SK-N-SH treated with all-trans-retinoic acid at 6 μM for 48 hours (cell line): ENCODE measurements around the gene ZFHX2.

Source experiments
- ATAC-seq: fragments of 200-7000 bp; cut with Tn5 transposase; 3 replicates; pipeline ENCODE4 v1.9.1; 2020; ENCODE audit warnings: mild to moderate bottlenecking, moderate library complexity
- ARNTL ChIP-seq: fragments of 450-650 bp; formaldehyde crosslinking; IDR thresholded peaks from 2 replicates; pipeline ENCODE4 v1.5.0; 2020; ENCODE audit warnings: low read depth, mild to moderate bottlenecking, moderate library complexity, borderline replicate concordance
- GLIS3 ChIP-seq: fragments of 250-450 bp; sonication (Bioruptor Pico); IDR thresholded peaks from 2 replicates; pipeline ENCODE4 v1.5.0; 2020; ENCODE audit warnings: mild to moderate bottlenecking, moderate library complexity
- ISL1 ChIP-seq: fragments of 250-450 bp; sonication (Bioruptor Pico); IDR thresholded peaks from 2 replicates; pipeline ENCODE4 v2.1.2; 2022; ENCODE audit warnings: mild to moderate bottlenecking, moderate library complexity
- OSR1 ChIP-seq: fragments of 250-450 bp; sonication (Bioruptor Pico); IDR thresholded peaks from 2 replicates; pipeline ENCODE4 v1.8.0; 2022; ENCODE audit warnings: moderate library complexity, mild to moderate bottlenecking, inconsistent platforms
- PPARA ChIP-seq: fragments of 250-450 bp; sonication (Bioruptor Pico); IDR thresholded peaks from 2 replicates; pipeline ENCODE4 v1.5.0; 2020; ENCODE audit warnings: mild to moderate bottlenecking, borderline replicate concordance
- SNAI2 ChIP-seq: fragments of 250-450 bp; sonication (Bioruptor Pico); IDR thresholded peaks from 2 replicates; pipeline ENCODE4 v1.5.0; 2020; ENCODE audit warnings: mild to moderate bottlenecking, moderate library complexity
- TOX ChIP-seq: fragments of 250-450 bp; sonication (Bioruptor Pico); IDR thresholded peaks from 2 replicates; pipeline ENCODE4 v1.8.0; 2021; ENCODE audit warnings: mild to moderate bottlenecking, moderate library complexity, borderline replicate concordance
- ZC3H10 ChIP-seq: fragments of 250-450 bp; sonication (Bioruptor Pico); IDR thresholded peaks from 2 replicates; pipeline ENCODE4 v1.5.1; 2021; ENCODE audit warnings: mild to moderate bottlenecking, moderate library complexity
- ZFP3 ChIP-seq: fragments of 250-450 bp; sonication (Bioruptor Pico); IDR thresholded peaks from 2 replicates; pipeline ENCODE4 v1.5.0; 2020; ENCODE audit warnings: mild to moderate bottlenecking, moderate library complexity
- ZFP30 ChIP-seq: fragments of 450-650 bp; formaldehyde crosslinking; IDR thresholded peaks from 2 replicates; pipeline ENCODE4 v1.5.0; 2022; ENCODE audit warnings: mild to moderate bottlenecking, moderate library complexity
- ZNF565 ChIP-seq: fragments of 450-650 bp; formaldehyde crosslinking; conservative IDR thresholded peaks from 2 replicates; pipeline ENCODE4 v1.5.0; 2020; ENCODE audit warnings: low read depth, mild to moderate bottlenecking, moderate library complexity
- ZNF70 ChIP-seq: fragments of 450-650 bp; formaldehyde crosslinking; IDR thresholded peaks from 2 replicates; pipeline ENCODE4 v1.5.0; 2020; ENCODE audit warnings: mild to moderate bottlenecking, moderate library complexity
- TF ChIP-seq, protein P1 (sequence below): fragments of 250-450 bp; sonication (Bioruptor Pico); IDR thresholded peaks from 2 replicates; pipeline ENCODE4 v1.5.1; 2020; ENCODE audit warnings: low read depth, mild to moderate bottlenecking, moderate library complexity
- TF ChIP-seq, protein P2 (sequence below): fragments of 250-450 bp; sonication (Bioruptor Pico); IDR thresholded peaks from 2 replicates; pipeline ENCODE4 v1.8.0; 2020; ENCODE audit warnings: mild to moderate bottlenecking, moderate library complexity, borderline replicate concordance
- TF ChIP-seq, protein P3 (sequence below): fragments of 250-450 bp; sonication (Bioruptor Pico); IDR thresholded peaks from 2 replicates; pipeline ENCODE4 v1.5.0; 2020; ENCODE audit warnings: mild to moderate bottlenecking, moderate library complexity
- TF ChIP-seq, protein P4 (sequence below): fragments of 250-450 bp; sonication (Bioruptor Pico); IDR thresholded peaks from 2 replicates; pipeline ENCODE4 v1.5.1; 2021; ENCODE audit warnings: mild to moderate bottlenecking, moderate library complexity
- TF ChIP-seq, protein P5 (sequence below): fragments of 250-450 bp; sonication (Bioruptor Pico); IDR thresholded peaks from 2 replicates; pipeline ENCODE4 v1.8.0; 2021; ENCODE audit warnings: low read depth, mild to moderate bottlenecking, moderate library complexity, borderline replicate concordance

The ZFHX2 gene

DNA sequence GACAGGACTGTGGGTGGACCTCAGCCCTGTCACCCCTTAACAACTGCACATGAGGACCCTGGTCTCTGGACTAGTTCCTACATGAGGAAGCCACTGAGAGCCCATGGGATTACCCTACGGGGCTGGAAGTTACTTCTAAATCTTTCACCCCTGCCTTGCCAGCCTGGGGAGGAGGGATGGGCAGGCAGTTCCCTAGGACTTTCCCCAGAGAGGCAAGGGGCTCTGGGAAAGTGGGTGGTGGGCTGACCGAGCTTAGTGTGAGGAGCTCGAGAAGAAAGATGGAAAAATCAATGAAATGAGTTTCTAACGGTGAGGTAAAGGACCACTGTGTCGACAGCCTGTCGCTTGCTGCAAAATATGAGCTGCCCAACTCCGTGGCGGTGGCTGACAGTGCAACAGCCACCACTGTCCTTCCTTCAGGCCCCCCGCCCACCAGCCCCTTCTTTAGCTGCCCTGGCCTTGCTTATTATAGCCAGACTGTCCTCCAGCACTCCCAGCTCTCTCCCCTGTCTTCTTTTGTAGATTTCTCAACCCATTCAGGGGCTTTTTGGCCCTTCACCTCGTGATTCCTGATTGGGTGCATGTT is 5.0 kb downstream of the ZFHX2 start:
- TF ChIP-seq TOX (CRISPR knock-in tag) (no peak), ARNTL (CRISPR knock-in tag) (no peak), OSR1 (CRISPR knock-in tag) (no peak), ZNF565 (CRISPR knock-in tag) (no peak)
- TF ChIP-seq, protein P1, sequence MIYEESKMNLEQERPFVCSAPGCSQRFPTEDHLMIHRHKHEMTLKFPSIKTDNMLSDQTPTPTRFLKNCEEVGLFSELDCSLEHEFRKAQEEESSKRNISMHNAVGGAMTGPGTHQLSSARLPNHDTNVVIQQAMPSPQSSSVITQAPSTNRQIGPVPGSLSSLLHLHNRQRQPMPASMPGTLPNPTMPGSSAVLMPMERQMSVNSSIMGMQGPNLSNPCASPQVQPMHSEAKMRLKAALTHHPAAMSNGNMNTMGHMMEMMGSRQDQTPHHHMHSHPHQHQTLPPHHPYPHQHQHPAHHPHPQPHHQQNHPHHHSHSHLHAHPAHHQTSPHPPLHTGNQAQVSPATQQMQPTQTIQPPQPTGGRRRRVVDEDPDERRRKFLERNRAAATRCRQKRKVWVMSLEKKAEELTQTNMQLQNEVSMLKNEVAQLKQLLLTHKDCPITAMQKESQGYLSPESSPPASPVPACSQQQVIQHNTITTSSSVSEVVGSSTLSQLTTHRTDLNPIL (CRISPR knock-in tag): no peak
- TF ChIP-seq, all 23 proteins: peak for 0
- no peak for ATAC-seq

DNA sequence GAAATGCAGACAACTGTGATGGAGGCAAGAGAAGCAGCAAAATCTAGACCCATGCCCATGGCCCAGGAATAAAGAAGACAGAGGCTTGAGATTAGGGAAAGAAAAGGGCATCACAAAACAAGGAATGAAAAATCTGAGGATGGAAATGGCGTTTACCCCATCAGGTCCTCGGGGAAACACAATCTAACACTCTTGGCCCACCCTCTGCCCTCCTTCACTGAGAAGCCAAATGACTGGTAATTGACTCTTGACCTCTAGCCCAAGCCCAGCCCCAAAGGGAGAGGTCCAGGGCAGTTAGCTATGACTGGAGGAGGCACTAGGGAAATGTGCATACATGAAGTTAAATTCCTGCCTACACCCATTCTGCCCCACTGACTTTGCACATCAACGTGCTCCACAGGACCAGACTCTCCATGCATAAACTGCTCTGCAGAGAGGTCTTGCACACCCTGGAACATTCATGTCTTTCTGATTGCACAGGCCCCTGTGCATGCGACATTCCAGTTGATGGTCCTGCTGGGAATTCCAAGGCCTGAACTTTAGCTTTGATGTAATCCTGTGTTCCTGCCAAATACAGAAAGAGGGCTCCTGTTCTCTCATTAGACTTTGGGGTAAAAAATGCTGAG is 5.7 kb downstream of the ZFHX2 start:
- TF ChIP-seq, protein P2, sequence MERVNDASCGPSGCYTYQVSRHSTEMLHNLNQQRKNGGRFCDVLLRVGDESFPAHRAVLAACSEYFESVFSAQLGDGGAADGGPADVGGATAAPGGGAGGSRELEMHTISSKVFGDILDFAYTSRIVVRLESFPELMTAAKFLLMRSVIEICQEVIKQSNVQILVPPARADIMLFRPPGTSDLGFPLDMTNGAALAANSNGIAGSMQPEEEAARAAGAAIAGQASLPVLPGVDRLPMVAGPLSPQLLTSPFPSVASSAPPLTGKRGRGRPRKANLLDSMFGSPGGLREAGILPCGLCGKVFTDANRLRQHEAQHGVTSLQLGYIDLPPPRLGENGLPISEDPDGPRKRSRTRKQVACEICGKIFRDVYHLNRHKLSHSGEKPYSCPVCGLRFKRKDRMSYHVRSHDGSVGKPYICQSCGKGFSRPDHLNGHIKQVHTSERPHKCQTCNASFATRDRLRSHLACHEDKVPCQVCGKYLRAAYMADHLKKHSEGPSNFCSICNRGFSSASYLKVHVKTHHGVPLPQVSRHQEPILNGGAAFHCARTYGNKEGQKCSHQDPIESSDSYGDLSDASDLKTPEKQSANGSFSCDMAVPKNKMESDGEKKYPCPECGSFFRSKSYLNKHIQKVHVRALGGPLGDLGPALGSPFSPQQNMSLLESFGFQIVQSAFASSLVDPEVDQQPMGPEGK (CRISPR knock-in tag): no peak
- TF ChIP-seq ZFP3: no peak
- TF ChIP-seq SNAI2: no peak
- TF ChIP-seq, protein P3, sequence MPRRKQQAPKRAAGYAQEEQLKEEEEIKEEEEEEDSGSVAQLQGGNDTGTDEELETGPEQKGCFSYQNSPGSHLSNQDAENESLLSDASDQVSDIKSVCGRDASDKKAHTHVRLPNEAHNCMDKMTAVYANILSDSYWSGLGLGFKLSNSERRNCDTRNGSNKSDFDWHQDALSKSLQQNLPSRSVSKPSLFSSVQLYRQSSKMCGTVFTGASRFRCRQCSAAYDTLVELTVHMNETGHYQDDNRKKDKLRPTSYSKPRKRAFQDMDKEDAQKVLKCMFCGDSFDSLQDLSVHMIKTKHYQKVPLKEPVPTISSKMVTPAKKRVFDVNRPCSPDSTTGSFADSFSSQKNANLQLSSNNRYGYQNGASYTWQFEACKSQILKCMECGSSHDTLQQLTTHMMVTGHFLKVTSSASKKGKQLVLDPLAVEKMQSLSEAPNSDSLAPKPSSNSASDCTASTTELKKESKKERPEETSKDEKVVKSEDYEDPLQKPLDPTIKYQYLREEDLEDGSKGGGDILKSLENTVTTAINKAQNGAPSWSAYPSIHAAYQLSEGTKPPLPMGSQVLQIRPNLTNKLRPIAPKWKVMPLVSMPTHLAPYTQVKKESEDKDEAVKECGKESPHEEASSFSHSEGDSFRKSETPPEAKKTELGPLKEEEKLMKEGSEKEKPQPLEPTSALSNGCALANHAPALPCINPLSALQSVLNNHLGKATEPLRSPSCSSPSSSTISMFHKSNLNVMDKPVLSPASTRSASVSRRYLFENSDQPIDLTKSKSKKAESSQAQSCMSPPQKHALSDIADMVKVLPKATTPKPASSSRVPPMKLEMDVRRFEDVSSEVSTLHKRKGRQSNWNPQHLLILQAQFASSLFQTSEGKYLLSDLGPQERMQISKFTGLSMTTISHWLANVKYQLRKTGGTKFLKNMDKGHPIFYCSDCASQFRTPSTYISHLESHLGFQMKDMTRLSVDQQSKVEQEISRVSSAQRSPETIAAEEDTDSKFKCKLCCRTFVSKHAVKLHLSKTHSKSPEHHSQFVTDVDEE (CRISPR knock-in tag): no peak
- no peak for TF ChIP-seq ZNF565 (CRISPR knock-in tag)
- TF ChIP-seq ZFP30: no peak
- TF ChIP-seq PPARA: no peak
- TF ChIP-seq ZNF70: no peak
- TF ChIP-seq ISL1 (CRISPR knock-in tag): no peak
- TF ChIP-seq, protein P1 (CRISPR knock-in tag): no peak
- TF ChIP-seq OSR1 (CRISPR knock-in tag): no peak
- no peak for TF ChIP-seq ZC3H10 (CRISPR knock-in tag)
- TF ChIP-seq, protein P4, sequence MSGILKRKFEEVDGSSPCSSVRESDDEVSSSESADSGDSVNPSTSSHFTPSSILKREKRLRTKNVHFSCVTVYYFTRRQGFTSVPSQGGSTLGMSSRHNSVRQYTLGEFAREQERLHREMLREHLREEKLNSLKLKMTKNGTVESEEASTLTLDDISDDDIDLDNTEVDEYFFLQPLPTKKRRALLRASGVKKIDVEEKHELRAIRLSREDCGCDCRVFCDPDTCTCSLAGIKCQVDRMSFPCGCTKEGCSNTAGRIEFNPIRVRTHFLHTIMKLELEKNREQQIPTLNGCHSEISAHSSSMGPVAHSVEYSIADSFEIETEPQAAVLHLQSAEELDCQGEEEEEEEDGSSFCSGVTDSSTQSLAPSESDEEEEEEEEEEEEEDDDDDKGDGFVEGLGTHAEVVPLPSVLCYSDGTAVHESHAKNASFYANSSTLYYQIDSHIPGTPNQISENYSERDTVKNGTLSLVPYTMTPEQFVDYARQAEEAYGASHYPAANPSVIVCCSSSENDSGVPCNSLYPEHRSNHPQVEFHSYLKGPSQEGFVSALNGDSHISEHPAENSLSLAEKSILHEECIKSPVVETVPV (CRISPR knock-in tag): no peak
- no peak for TF ChIP-seq GLIS3 (CRISPR knock-in tag)

DNA sequence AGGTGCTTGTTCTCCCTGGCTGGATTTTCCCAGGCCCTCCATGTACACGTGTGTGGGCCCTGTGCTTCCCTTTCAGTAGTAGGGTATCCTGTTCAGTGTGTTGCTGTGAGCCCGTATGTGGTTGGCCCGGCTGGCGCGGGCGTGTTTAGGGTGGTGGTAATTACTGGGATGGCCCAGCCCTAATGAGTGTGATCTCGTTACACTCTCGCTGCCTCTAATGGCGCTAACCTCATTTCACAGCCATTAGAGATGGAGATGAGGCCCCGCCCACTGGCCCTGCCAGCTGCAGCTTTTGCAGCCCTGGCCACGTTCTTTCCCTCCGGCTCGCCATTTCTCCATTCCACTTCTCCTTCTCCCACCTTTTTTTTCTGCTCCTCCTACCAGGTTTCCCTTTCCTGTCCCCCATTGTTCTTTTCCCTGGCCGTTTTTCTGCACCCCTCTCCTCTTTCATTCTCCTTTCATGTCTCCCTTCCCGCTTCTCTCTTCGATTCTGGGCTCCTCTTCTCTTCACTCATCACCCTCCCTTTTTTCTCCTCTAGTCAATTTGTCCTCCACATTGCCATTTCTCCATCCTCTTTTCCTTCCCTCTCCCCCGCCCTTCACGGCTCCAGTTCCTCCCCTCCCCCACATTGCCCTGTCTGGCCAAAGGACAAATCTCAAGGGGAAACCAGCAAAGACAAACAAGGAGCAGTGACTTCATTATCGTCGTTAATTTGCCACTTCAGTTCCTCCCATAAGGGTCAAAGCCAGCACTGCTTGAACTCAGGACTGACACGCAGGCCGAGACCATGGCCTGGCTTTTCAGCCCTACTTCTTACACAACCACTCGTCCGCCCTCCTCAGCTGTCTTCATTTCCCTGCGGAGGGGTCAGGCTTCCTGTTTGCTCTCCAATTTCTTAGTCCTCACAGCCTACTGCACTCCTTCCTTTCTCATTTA is 6.8 kb downstream of the ZFHX2 start:
- no peak for ATAC-seq
- TF ChIP-seq, protein P1 (CRISPR knock-in tag): no peak
- TF ChIP-seq ZC3H10 (CRISPR knock-in tag) (no peak), ZNF565 (CRISPR knock-in tag) (no peak), ISL1 (CRISPR knock-in tag) (no peak)
- TF ChIP-seq, protein P4 (CRISPR knock-in tag): no peak
- TF ChIP-seq, protein P5, sequence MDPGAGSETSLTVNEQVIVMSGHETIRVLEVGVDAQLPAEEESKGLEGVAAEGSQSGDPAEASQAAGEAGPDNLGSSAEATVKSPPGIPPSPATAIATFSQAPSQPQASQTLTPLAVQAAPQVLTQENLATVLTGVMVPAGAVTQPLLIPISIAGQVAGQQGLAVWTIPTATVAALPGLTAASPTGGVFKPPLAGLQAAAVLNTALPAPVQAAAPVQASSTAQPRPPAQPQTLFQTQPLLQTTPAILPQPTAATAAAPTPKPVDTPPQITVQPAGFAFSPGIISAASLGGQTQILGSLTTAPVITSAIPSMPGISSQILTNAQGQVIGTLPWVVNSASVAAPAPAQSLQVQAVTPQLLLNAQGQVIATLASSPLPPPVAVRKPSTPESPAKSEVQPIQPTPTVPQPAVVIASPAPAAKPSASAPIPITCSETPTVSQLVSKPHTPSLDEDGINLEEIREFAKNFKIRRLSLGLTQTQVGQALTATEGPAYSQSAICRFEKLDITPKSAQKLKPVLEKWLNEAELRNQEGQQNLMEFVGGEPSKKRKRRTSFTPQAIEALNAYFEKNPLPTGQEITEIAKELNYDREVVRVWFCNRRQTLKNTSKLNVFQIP (CRISPR knock-in tag): no peak
- TF ChIP-seq, all 23 proteins: peak for 0

More for the DNA sequence above, 5.7 kb downstream of the ZFHX2 start:
- no peak for ATAC-seq
